ENCODE measurements around the gene NKTR. TPM values are rescaled to one million over a fixed set of nuclear protein-coding genes. Genes with fewer than 3 reads are reported as not detected.

The NKTR gene
- total RNA-seq, 2 experiments from 2014 or later = 90.2 to 154 TPM

DNA sequence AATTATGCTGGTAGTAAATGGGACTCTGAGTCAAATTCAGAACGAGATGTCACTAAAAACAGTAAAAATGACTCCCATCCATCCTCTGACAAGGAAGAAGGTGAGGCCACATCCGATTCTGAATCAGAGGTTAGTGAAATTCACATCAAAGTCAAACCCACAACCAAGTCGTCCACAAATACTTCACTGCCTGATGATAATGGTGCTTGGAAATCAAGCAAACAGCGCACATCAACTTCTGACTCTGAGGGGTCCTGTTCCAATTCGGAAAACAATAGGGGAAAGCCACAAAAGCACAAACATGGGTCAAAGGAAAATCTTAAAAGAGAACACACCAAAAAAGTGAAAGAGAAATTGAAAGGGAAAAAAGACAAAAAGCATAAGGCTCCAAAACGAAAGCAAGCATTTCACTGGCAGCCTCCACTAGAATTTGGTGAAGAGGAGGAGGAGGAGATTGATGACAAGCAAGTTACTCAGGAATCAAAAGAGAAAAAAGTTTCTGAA lies 37.9 kb downstream of the NKTR start:
- ChIA-PET CTCF (ENCODE audit: unreplicated experiment) (no interaction called here), POLR2A (interaction anchor here (0.6 to 1.2 kb wide), 2 partner anchors 14 to 35 kb away, joined by 3 read pairs; no protein-coding TSS in a partner anchor)
- no TSS peak for BruUV-seq (replicated peaks)
- DNase-seq (ENCODE audit: low spot score) = no peak
- intact Hi-C loops (cut with micrococcal nuclease; ENCODE audit: unreplicated experiment) = no loop called here
- Histone ChIP-seq H2AFZ (ENCODE audit: low read length) (no peak overlapping the region), H3K27ac (ENCODE audit: low read depth, low read length, poor library complexity, severe bottlenecking) (no peak overlapping the region), H3K9me2 (ENCODE audit: insufficient read depth, low read length) (no peaks in the 10 kb centered on the region), H3K4me2 (ENCODE audit: low read length) (no peak overlapping the region), H3K4me3 (ENCODE audit: low read depth, low read length, poor library complexity, severe bottlenecking) (no peak overlapping the region), H3K36me3 (ENCODE audit: insufficient read depth, low read length) (peaks cover 97% of the 10 kb centered on the region), H3K4me1 (ENCODE audit: insufficient read depth, low read length, poor library complexity, severe bottlenecking) (no peaks in the 10 kb centered on the region), H3K9me3 (ENCODE audit: low read length) (no peaks in the 10 kb centered on the region), H3K79me2 (ENCODE audit: insufficient read depth, low read depth, low read length) (no peaks in the 10 kb centered on the region), H4K20me1 (ENCODE audit: insufficient read depth, low read length) (peaks cover 7% of the 10 kb centered on the region; the same call in 1 of the 2 replicates)
- TF ChIP-seq, protein P1, sequence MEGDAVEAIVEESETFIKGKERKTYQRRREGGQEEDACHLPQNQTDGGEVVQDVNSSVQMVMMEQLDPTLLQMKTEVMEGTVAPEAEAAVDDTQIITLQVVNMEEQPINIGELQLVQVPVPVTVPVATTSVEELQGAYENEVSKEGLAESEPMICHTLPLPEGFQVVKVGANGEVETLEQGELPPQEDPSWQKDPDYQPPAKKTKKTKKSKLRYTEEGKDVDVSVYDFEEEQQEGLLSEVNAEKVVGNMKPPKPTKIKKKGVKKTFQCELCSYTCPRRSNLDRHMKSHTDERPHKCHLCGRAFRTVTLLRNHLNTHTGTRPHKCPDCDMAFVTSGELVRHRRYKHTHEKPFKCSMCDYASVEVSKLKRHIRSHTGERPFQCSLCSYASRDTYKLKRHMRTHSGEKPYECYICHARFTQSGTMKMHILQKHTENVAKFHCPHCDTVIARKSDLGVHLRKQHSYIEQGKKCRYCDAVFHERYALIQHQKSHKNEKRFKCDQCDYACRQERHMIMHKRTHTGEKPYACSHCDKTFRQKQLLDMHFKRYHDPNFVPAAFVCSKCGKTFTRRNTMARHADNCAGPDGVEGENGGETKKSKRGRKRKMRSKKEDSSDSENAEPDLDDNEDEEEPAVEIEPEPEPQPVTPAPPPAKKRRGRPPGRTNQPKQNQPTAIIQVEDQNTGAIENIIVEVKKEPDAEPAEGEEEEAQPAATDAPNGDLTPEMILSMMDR (conservative IDR thresholded peaks at IDR 0.05; ENCODE audit: low read length) = no peak
- TF ChIP-seq EZH2phosphoT487 (IDR thresholded peaks at IDR 0.05; ENCODE audit: borderline replicate concordance, low read depth, low read length) = no peak

DNA sequence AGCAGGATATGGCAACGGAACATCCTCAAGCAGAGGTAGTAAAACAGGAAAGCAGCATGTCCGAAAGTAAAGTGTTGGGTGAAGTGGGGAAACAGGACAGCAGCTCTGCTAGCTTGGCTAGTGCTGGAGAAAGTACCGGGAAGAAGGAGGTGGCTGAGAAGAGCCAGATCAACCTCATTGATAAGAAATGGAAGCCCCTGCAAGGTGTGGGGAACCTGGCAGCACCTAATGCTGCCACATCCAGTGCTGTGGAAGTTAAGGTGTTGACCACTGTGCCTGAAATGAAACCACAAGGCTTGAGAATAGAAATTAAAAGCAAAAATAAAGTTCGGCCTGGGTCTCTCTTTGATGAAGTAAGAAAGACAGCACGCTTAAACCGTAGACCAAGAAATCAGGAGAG lies 38.7 kb downstream of the NKTR start:
- no peaks in the 10 kb centered on the region for H3K9me3 ChIP-seq (ENCODE audit: low read length)
- no peaks in the 10 kb centered on the region for H3K9me2 ChIP-seq (ENCODE audit: insufficient read depth, low read length)
- H3K4me1 ChIP-seq (ENCODE audit: insufficient read depth, low read length, poor library complexity, severe bottlenecking) = no peaks in the 10 kb centered on the region
- intact Hi-C loops (cut with micrococcal nuclease; ENCODE audit: unreplicated experiment) = no loop called here
- no peak for TF ChIP-seq EZH2phosphoT487 (IDR thresholded peaks at IDR 0.05; ENCODE audit: borderline replicate concordance, low read depth, low read length)
- TF ChIP-seq, protein P1 (conservative IDR thresholded peaks at IDR 0.05; ENCODE audit: low read length) = no peak
- H3K4me3 ChIP-seq (ENCODE audit: low read depth, low read length, poor library complexity, severe bottlenecking) = no peak overlapping the region
- no peaks in the 10 kb centered on the region for H3K79me2 ChIP-seq (ENCODE audit: insufficient read depth, low read depth, low read length)
- BruUV-seq (replicated peaks) = no TSS peak
- no peak overlapping the region for H3K27ac ChIP-seq (ENCODE audit: low read depth, low read length, poor library complexity, severe bottlenecking)
- peaks cover 7% of the 10 kb centered on the region; the same call in 1 of the 2 replicates for H4K20me1 ChIP-seq (ENCODE audit: insufficient read depth, low read length)
- H2AFZ ChIP-seq (ENCODE audit: low read length) = no peak overlapping the region
- H3K36me3 ChIP-seq (ENCODE audit: insufficient read depth, low read length) = peaks cover 97% of the 10 kb centered on the region
- no peak overlapping the region for H3K4me2 ChIP-seq (ENCODE audit: low read length)
- no peak for DNase-seq (ENCODE audit: low spot score)
- POLR2A ChIA-PET = no interaction called here
- CTCF ChIA-PET (ENCODE audit: unreplicated experiment) = no interaction called here

DNA sequence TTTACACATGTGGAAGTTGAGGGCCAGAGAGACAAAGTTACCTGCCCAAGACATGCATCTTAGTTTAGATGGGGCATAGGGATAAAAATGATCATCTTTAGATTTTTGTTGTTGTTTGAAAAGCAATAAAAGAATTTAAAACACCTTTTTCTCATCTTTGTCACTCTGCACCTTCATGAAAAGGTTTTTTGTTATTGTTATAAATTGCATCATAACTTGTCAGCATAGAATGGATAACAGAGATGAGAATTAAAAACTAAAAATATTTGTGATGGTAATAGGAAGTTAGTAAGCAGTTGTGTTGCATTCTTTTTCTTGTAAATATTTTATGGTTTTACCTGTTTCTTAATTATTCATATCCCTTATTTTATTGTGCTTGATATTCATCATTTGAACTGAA lies 39.6 kb downstream of the NKTR start:
- Histone ChIP-seq H3K4me1 (ENCODE audit: insufficient read depth, low read length, poor library complexity, severe bottlenecking) (no peaks in the 10 kb centered on the region), H2AFZ (ENCODE audit: low read length) (no peak overlapping the region), H3K9me2 (ENCODE audit: insufficient read depth, low read length) (no peaks in the 10 kb centered on the region), H3K9me3 (ENCODE audit: low read length) (no peaks in the 10 kb centered on the region), H4K20me1 (ENCODE audit: insufficient read depth, low read length) (peaks cover 7% of the 10 kb centered on the region; the same call in 1 of the 2 replicates), H3K27ac (ENCODE audit: low read depth, low read length, poor library complexity, severe bottlenecking) (no peak overlapping the region), H3K79me2 (ENCODE audit: insufficient read depth, low read depth, low read length) (no peaks in the 10 kb centered on the region), H3K4me3 (ENCODE audit: low read depth, low read length, poor library complexity, severe bottlenecking) (no peak overlapping the region), H3K4me2 (ENCODE audit: low read length) (no peak overlapping the region), H3K36me3 (ENCODE audit: insufficient read depth, low read length) (peaks cover 97% of the 10 kb centered on the region)
- TF ChIP-seq EZH2phosphoT487 (IDR thresholded peaks at IDR 0.05; ENCODE audit: borderline replicate concordance, low read depth, low read length) = no peak
- TF ChIP-seq, protein P1 (conservative IDR thresholded peaks at IDR 0.05; ENCODE audit: low read length) = no peak
- no TSS peak for BruUV-seq (replicated peaks)
- no peak for DNase-seq (ENCODE audit: low spot score)
- intact Hi-C loops (cut with micrococcal nuclease; ENCODE audit: unreplicated experiment) = no loop called here
- CTCF ChIA-PET (ENCODE audit: unreplicated experiment) = interaction anchor here (0.6 kb wide), 1 partner anchor 61 kb away, joined by 7 read pairs; no protein-coding TSS in a partner anchor
- POLR2A ChIA-PET = interaction anchor here (0.7 to 1.3 kb wide), 2 partner anchors 19 to 54 kb away, joined by 3 to 5 read pairs; no protein-coding TSS in a partner anchor
